ENCODE data around the gene KNG1.
"Not testable (repeated sequence)": the region's sequence is repeated elsewhere in the genome, so short reads cannot be mapped to it uniquely, and the experiment has no call there.

KNG1 gene

GRCh38 chr3:186717039-186717457 lies at the start of gene KNG1:
Gene KNG1 (plus strand): TSS chr3:186717359. CDS start chr3:186717543, 184 bp downstream.
- no peak for DNase-seq (ENCODE audit: low spot score)

- DNase-seq (ENCODE audit: low spot score) = no peak
Measured at GRCh38 chr3:186668426-186668825, 48.7 kb upstream of the KNG1 start.

- DNase-seq (ENCODE audit: low spot score) = no peak
Measured at GRCh38 chr3:186669378-186670084, 47.6 kb upstream of the KNG1 start.

GRCh38 chr3:186670155-186670554 lies 47.0 kb upstream of the KNG1 start:
- no peak for DNase-seq (ENCODE audit: low spot score)

- no peak for DNase-seq (ENCODE audit: low spot score)
Measured at GRCh38 chr3:186671051-186671450, 46.1 kb upstream of the KNG1 start.

GRCh38 chr3:186678604-186679003 lies 38.6 kb upstream of the KNG1 start:
- DNase-seq (ENCODE audit: low spot score) = no peak

GRCh38 chr3:186679151-186679550 lies 38.0 kb upstream of the KNG1 start:
- DNase-seq (ENCODE audit: low spot score) = no peak

GRCh38 chr3:186680869-186681268 lies 36.3 kb upstream of the KNG1 start:
- DNase-seq (ENCODE audit: low spot score) = no peak

- no peak for DNase-seq (ENCODE audit: low spot score)
Measured at GRCh38 chr3:186682812-186683211, 34.3 kb upstream of the KNG1 start.

GRCh38 chr3:186683979-186684378 lies 33.2 kb upstream of the KNG1 start:
- DNase-seq (ENCODE audit: low spot score) = no peak

- not testable (repeated sequence) for DNase-seq (ENCODE audit: low spot score)
Measured at GRCh38 chr3:186686475-186686874, 30.7 kb upstream of the KNG1 start.

GRCh38 chr3:186687120-186687651 lies 30.0 kb upstream of the KNG1 start:
- DNase-seq (ENCODE audit: low spot score) = no peak

GRCh38 chr3:186690304-186690703 lies 26.9 kb upstream of the KNG1 start:
- not testable (repeated sequence) for DNase-seq (ENCODE audit: low spot score)

GRCh38 chr3:186691676-186692075 lies 25.5 kb upstream of the KNG1 start:
- no peak for DNase-seq (ENCODE audit: low spot score)

- DNase-seq (ENCODE audit: low spot score) = no peak
Measured at GRCh38 chr3:186693843-186694242, 23.3 kb upstream of the KNG1 start.

- DNase-seq (ENCODE audit: low spot score) = no peak
Measured at GRCh38 chr3:186694288-186695032, 22.7 kb upstream of the KNG1 start.

- DNase-seq (ENCODE audit: low spot score) = no peak
Measured at GRCh38 chr3:186696522-186696921, 20.6 kb upstream of the KNG1 start.

GRCh38 chr3:186697510-186697909 lies 19.6 kb upstream of the KNG1 start:
- no peak for DNase-seq (ENCODE audit: low spot score)

GRCh38 chr3:186700267-186700666 lies 16.9 kb upstream of the KNG1 start:
- no peak for DNase-seq (ENCODE audit: low spot score)

GRCh38 chr3:186702451-186702850 lies 14.7 kb upstream of the KNG1 start:
- not testable (repeated sequence) for DNase-seq (ENCODE audit: low spot score)

- no peak for DNase-seq (ENCODE audit: low spot score)
Measured at GRCh38 chr3:186705882-186706780, 11.0 kb upstream of the KNG1 start.

Measured in Ammon's horn (tissue), 1 donor.